Stimulated activated naive CD4-positive, alpha-beta T cell treated with Interleukin-2 at 50 U/mL for 16 hours (primary cell): ENCODE data around the gene SRGAP3.

Experiments
- DNase-seq: peaks from one replicate; lab custom pipeline; 2025; lab: John Stamatoyannopoulos, UW

The SRGAP3 gene

DNA sequence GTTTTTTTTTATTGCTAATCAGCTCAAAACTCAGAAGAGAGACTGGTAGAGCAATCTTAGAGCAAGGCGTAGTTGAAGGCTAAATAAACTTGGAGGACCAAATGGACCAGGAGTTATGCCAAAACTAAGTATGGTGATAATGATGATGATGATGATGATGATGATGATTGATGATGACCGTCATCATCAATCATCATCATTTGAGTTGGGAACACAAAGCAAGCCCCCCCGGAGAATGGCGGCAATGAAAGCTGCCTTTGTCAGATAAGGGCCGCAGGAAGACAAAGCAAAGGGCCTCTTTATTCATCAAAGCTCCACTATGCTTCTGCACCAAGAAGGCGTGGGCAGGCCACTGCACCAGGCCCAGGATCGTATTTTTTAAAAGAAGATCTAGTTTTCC lies 204.1 kb downstream of the SRGAP3 start:
- DNase-seq: no peak

GRCh38 chr3:9043063-9043462 lies 206.4 kb downstream of the SRGAP3 start:
- DNase-seq: no peak

- DNase-seq: no peak
Measured at GRCh38 chr3:9041626-9042025, 207.8 kb downstream of the SRGAP3 start.

- DNase-seq: no peak
Measured at GRCh38 chr3:9040996-9041395, 208.4 kb downstream of the SRGAP3 start.

- DNase-seq: no peak
Measured at GRCh38 chr3:9037144-9037711, 212.2 kb downstream of the SRGAP3 start.

DNA sequence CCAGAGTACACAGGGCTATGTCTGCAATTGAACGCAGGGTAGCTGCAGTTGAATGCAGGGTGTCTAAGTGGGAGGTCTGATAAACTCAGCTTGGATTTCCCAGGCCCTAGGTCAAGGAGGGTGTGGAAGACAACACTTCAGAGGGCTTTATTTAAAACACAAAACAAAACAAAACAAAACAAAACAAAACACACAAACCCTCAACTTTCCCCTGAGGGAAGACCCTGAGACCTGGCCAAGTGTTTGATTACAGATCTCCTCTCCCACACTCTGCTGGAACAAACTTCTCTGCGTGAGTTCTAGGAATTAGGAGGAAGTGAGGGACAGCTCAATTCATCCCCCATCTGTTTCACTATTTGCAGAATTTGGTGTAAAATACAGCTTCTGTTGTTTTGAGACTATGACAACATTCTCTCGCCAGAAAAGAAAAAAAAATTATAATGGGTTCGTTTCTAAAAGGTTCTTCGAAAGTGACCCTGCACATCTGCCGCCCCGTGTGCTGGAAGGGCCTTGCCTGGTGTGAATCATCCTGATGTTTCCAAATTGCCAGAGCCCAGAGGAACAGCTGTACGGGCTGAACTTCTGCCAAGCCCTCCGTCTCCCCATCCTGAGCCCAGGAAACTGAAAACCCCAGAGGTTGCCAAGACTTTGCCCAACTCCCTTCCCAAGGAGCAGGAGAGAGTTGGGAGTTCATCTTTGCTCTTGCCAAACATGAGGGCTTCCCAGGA lies 212.9 kb downstream of the SRGAP3 start:
- no peak for DNase-seq

- no peak for DNase-seq
Measured at GRCh38 chr3:9035961-9036360, 213.5 kb downstream of the SRGAP3 start.

DNA sequence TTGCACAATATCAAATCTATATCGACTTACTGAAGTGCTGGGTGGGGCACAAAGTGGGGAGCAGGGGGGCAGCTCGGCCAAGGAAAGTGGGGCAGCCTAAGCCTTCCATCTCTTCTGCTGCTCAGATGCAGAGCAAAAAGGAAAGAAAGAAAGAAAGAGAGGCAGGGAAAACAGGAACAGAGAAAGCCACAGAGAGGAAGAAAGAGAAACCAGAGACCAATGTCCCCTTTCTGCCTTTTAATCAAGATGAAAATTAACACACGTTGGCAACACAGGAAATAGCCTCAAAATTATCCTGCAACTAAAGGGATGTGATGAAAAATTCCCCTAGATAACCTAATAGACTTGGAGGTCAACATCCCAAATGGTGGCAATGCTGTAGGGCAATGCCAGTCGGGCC lies 214.0 kb downstream of the SRGAP3 start:
- no peak for DNase-seq

DNA sequence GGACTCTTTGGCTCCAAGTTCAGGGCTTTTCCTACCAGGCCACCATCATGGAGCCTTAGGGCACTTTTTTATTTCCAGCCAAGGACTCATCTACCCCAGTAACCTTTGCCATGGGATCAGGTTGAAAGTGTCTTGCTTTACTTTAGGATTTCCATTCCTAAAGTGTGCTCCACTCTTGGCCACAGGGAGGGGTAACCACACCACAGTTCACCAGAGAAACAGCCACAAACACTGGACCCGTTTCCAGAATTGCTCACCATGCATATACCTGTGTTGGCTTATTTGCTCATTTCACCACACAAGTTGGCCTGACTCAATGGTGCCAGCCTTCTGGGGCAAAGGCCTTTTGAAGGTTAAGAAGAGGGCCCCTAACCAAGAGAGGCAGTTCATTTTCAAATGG lies 215.6 kb downstream of the SRGAP3 start:
- DNase-seq: no peak

DNA sequence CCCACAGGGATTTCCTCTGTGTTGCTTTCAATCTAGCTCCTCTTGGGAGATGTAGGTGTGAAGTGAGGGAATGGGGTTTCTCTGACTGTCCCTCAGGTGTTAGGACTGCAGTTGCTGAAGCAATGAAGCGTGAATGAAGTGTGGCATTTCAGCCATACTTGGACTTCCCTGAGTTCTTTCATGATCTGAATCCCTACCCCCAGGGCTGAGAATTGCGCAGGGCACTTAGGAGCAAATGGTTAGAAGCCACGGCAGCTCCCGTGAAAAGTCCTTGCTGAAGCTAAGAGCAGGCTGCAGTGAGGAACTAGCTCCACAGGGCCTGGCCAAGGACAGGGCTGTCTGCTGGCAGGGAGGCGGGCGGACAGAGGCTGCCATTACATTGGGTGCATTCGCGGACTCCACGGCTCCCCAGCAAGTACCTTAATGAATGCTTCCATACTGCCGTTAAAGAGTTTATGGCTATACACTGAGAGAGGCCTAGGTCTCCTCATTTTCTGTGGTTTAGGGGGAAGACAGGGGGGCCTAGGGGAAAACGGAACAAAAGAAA lies 217.1 kb downstream of the SRGAP3 start:
- no peak for DNase-seq

- DNase-seq: no peak
Measured at GRCh38 chr3:9030034-9030433, 219.4 kb downstream of the SRGAP3 start.

GRCh38 chr3:9028134-9028533 lies 221.3 kb downstream of the SRGAP3 start:
- no peak for DNase-seq

GRCh38 chr3:9026320-9027045 lies 223.0 kb downstream of the SRGAP3 start:
- no peak for DNase-seq

GRCh38 chr3:9024341-9024740 lies 225.1 kb downstream of the SRGAP3 start:
- DNase-seq: no peak

DNA sequence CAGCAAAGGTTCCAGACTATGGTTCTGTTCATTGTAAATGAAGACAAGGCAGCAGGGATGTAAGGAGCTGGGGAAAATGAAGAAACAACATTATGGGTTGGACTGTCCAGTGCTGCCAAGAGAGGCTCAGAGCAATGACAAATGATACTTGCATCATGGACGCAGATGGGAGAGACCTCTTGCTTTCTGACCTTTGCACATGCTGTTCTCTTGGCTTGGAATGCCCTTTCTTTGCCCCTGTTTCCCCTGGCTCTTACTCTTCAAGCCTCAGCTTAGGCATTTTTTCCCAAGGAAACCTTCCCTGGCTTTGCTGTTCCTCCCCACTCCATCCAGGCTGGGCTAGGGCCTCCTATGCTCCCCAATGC lies 226.2 kb downstream of the SRGAP3 start:
- no peak for DNase-seq

DNA sequence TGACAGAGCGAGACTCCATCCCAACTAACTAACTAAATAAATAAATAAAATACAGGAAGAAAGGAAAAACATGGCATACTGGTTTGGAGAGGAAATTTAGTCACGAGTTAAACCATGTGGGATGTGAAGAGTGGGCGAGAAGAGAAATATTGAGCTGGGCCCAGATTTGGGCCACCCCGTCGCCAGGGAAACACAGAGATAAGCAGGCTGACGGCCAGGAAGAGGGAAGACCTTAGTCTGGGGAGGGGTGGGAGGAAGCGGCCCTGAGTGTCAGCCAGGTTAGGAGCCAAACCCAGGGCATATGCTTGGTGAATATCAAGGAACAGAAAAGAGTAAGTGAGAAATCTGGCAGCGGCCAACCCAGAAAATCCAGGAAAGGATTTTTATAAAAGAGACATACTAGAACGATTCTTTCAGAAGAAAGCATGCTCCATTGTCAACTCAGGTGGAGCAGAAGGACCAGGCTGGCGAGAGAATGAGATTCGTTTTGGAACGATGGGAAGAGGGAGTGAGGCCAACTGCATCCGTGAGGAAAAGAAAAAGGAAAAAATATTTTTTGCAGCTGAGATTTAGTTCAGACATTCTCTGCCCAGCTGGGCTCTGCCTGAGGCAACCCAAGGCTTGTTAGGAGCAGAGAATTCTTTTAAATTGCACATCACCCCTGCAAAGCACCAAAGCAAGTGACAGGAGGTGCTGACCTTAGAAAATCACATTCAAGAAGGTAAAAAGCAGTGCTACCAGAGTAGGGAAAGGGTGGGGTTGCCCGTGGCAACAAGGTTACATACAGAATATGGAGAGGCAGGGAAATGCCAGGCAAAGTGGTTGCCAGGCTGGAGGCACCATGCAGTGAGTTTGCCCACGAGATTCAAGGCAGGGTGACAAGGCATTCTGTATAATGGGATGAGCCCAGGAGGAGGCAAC lies 226.9 kb downstream of the SRGAP3 start:
- no peak for DNase-seq

DNA sequence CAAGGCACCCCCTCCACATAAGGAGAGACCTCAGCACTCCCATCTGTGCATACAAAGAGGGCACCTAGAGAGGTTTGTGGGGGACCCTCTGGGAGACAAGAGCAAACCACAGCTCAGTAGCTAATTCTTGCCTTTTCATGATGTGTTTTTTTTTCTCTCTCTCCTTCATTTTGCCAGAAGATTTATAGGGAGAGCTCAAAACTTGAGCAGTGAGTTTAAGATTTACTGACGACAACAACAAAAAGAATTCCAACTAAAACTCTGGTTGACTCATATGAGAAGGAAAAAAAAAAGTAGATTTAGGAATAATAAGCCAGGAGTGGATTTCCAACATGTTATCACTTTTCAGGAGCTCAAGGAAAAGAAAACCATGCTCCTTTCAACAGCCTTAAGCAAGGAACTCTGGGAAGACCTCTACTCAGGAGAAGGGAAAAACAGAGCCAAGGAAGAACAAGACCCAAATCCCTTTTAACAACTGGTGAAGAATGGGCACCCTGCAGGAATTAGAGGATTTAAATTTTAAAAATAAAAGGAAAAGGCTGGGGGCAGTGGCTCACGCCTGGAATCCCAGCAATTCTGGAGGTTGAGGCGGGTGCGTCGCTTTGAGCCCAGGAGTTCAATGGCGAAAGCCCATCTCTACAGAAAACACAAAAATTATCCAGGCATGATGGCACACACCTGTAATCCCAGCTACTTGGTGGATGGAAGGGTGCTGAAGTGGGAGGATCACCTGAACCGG lies 228.0 kb downstream of the SRGAP3 start:
- no peak for DNase-seq

DNA sequence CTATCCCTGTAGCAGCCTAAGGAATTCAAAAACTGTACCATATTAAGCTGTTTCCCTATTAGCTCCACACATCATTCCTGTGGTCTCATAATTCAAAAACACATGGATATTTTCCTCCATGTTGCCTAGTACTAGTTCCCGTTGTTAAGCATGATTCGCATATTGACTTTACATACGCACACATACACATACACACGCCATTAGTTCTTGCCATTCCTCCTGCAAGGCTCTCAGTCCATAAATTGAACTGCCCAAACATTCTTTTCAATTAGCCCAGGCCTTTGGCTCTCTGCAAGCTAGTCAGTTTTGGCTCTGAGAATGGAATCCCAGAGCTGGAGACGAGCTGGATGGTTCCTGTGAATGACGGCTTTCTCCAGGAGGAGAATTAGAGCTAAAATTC lies 229.0 kb downstream of the SRGAP3 start:
- no peak for DNase-seq

DNA sequence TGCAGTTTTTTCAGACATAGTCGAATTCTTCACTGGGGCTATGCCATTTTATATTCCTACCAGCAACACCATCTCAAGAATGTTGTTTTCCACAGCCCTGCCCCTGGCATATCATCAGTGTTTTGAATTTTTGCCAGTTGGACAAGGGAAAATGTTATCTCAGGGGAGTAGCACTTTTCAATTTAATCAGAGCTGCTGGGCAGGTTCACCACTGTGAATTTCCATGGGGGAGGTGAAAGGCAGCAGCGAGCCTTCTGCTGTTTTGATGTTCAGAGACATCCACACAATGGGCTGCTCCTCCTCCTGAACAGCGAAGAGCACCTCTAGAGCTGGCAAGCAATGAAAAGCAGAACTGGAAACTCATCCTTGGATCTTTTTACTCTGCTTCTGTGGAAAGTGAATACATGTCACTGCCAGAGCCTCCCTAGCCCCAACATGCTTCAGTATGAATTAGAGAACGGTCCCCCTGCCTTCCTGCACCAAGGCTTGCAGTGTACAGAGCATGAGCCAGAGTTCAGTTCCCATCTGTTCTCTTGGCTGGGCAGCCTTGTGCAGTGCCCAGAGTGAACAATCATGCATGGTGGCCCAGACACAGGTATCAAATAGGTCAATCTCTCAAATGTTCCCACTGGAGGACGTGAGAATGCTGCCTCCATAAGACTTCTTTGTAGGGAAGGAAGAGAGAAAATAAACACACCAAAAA lies 230.0 kb downstream of the SRGAP3 start:
- DNase-seq: no peak

- DNase-seq: no peak
Measured at GRCh38 chr3:9015250-9015649, 234.2 kb downstream of the SRGAP3 start.
